CD4-positive, alpha-beta T cell (primary cell): ENCODE results near the gene NLRP4. TPM values are rescaled to one million over a fixed set of nuclear protein-coding genes. Genes with fewer than 3 reads are reported as not detected.

Source experiments
- ATAC-seq: fragments of 200-7000 bp; cut with Tn5 transposase; one replicate; pipeline ENCODE4 v1.10.0; 2022; ENCODE audit warnings: mild to moderate bottlenecking; ENCODE audit not compliant: poor library complexity
- CTCF ChIA-PET: fragments of 350-600 bp; sonication (Branson Sonifier 250); formaldehyde crosslinking; loops from one replicate; lab custom pipeline; 2021; ENCODE audit warnings: antibody characterized with exemption, inconsistent platforms; lab: Charles Lee
- POLR2A ChIA-PET: fragments of 350-600 bp; sonication (Branson Sonifier 250); formaldehyde crosslinking; loops from one replicate; lab custom pipeline; 2021; ENCODE audit warnings: antibody characterized with exemption, inconsistent platforms; lab: Charles Lee
- DNase-seq, 14 experiments: peaks; one replicate each; pipeline ENCODE4 v3.0.0-alpha.2; 2013 to 2020; ENCODE audit warnings: mixed read lengths in 2 of 14
- H3K27ac ChIP-seq, 2 donors: one replicate each; pipeline versions ENCODE4 v1.5.1 to v1.7.0; 2013; ENCODE audit warnings: low read length in 2 of 2, low read depth in 1 of 2, mild to moderate bottlenecking in 1 of 2
- H3K27me3 ChIP-seq, 2 experiments: 1 replicate in 1 of 2; 2 replicates in 1 of 2; pipeline versions ENCODE4 v1.6.1 to v1.7.0; 2013; ENCODE audit warnings: low read length in 2 of 2, control low read depth in 1 of 2, mild to moderate bottlenecking in 1 of 2, moderate library complexity in 1 of 2; ENCODE audit not compliant: insufficient read depth in 2 of 2, control insufficient read depth in 1 of 2
- H3K36me3 ChIP-seq: one replicate; pipeline ENCODE4 v1.6.1; 2013; ENCODE audit warnings: low read length, control low read depth; ENCODE audit not compliant: insufficient read depth
- H3K4me1 ChIP-seq: one replicate; pipeline ENCODE4 v1.6.1; 2013; ENCODE audit warnings: low read length, control low read depth; ENCODE audit not compliant: insufficient read depth
- H3K4me3 ChIP-seq: one replicate; pipeline ENCODE4 v1.5.1; 2013; ENCODE audit warnings: mild to moderate bottlenecking, low read length, moderate library complexity
- H3K9me3 ChIP-seq, 2 experiments: 1 replicate in 1 of 2; 2 replicates in 1 of 2; pipeline versions ENCODE4 v1.6.1 to v1.7.0; 2013; ENCODE audit warnings: low read length in 2 of 2, mild to moderate bottlenecking in 2 of 2, control low read depth in 1 of 2, moderate library complexity in 1 of 2; ENCODE audit not compliant: control insufficient read depth in 1 of 2, insufficient read depth in 1 of 2
- H3K27ac Mint-ChIP-seq: one replicate; pipeline ENCODE4 v1.8.0; 2020; ENCODE audit warnings: mixed read lengths
- H3K27me3 Mint-ChIP-seq: one replicate; pipeline ENCODE4 v1.8.0; 2021; ENCODE audit warnings: mixed read lengths
- H3K36me3 Mint-ChIP-seq: one replicate; pipeline ENCODE4 v1.8.0; 2021; ENCODE audit warnings: low read depth, mixed read lengths
- H3K4me1 Mint-ChIP-seq: one replicate; pipeline ENCODE4 v1.8.0; 2021; ENCODE audit warnings: low read depth, mixed read lengths
- H3K4me3 Mint-ChIP-seq: one replicate; pipeline ENCODE4 v1.8.0; 2020; ENCODE audit warnings: mild to moderate bottlenecking, mixed read lengths
- H3K9me3 Mint-ChIP-seq: one replicate; pipeline ENCODE4 v1.8.0; 2020; ENCODE audit warnings: mixed read lengths
- intact Hi-C, 2 experiments: fragments of 100-400 bp; cut with DNase I in 1 of 2; cut with micrococcal nuclease in 1 of 2; formaldehyde crosslinking; loops; one replicate each; pipeline versions ENCODE4 v1.15.1 to v1.9.0; 2023 to 2025; cut with DNase I, micrococcal nuclease
- total RNA-seq, 174 experiments: library from RNA in 2 of 174; stranded (reverse) in 2 of 174; gene quantifications; one replicate each; pipeline ENCODE4 v1.2.3 and lab custom pipeline; 2021 to 2026
- TF ChIP-seq, protein P1 (sequence below): fragments of 200-600 bp; IDR thresholded peaks from one replicate; pipeline ENCODE4 v1.8.0; 2022; ENCODE audit warnings: antibody characterized with exemption, mild to moderate bottlenecking

Gene NLRP4
- total RNA-seq, 2 experiments from 2014 or later, result not detected

DNA sequence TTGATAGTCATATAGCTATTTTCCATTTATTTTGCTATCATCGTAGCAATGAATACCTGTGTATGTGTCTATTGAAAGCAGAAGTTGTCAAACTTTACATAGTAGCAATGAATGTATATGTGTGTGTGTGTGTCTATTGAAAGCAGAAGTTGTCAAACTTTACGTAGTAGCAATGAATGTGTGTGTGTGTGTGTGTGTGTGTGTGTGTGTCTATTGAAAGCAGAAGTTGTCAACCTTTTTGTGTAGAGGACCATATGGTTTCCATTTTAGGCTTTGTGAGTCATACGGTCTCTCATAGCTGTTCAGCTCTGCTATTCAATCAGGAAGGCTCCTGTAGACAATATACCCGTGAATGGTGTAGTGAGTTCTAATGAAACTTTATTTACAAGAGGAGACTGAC is 20.8 kb downstream of the NLRP4 start:
- H3K27me3 Mint-ChIP-seq, result no peaks in the 10 kb centered on the region
- H3K4me1 ChIP-seq, result no peaks in the 10 kb centered on the region
- no peaks in the 10 kb centered on the region for H3K36me3 Mint-ChIP-seq
- no peak overlapping the region for H3K4me3 Mint-ChIP-seq
- ATAC-seq (no peak), DNase-seq (peak in 1 of 14 experiments; percentile 5)
- no peaks in the 10 kb centered on the region for H3K27me3 ChIP-seq
- H3K4me3 ChIP-seq, result no peak overlapping the region
- intact Hi-C loops, result no loop called here
- ChIA-PET POLR2A (no interaction called here), CTCF (no interaction called here)
- peaks cover 7% of the 10 kb centered on the region for H3K9me3 Mint-ChIP-seq
- H3K4me1 Mint-ChIP-seq, result no peaks in the 10 kb centered on the region
- no peak overlapping the region for H3K27ac Mint-ChIP-seq
- H3K36me3 ChIP-seq, result no peaks in the 10 kb centered on the region
- peaks cover 2 to 16% of the 10 kb centered on the region in 2 experiments for H3K9me3 ChIP-seq
- TF ChIP-seq, protein P1, sequence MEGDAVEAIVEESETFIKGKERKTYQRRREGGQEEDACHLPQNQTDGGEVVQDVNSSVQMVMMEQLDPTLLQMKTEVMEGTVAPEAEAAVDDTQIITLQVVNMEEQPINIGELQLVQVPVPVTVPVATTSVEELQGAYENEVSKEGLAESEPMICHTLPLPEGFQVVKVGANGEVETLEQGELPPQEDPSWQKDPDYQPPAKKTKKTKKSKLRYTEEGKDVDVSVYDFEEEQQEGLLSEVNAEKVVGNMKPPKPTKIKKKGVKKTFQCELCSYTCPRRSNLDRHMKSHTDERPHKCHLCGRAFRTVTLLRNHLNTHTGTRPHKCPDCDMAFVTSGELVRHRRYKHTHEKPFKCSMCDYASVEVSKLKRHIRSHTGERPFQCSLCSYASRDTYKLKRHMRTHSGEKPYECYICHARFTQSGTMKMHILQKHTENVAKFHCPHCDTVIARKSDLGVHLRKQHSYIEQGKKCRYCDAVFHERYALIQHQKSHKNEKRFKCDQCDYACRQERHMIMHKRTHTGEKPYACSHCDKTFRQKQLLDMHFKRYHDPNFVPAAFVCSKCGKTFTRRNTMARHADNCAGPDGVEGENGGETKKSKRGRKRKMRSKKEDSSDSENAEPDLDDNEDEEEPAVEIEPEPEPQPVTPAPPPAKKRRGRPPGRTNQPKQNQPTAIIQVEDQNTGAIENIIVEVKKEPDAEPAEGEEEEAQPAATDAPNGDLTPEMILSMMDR, result no peak
- H3K27ac ChIP-seq, result no peak overlapping the region

DNA sequence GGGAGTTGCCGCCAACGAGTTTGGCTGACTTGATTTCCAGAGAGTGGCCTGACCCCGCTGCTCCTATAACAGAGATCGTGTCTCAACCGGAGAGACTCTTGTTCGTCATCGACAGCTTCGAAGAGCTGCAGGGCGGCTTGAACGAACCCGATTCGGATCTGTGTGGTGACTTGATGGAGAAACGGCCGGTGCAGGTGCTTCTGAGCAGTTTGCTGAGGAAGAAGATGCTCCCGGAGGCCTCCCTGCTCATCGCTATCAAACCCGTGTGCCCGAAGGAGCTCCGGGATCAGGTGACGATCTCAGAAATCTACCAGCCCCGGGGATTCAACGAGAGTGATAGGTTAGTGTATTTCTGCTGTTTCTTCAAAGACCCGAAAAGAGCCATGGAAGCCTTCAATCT is 21.6 kb downstream of the NLRP4 start:
- Mint-ChIP-seq H3K27ac (no peak overlapping the region), H3K27me3 (no peaks in the 10 kb centered on the region), H3K4me1 (no peaks in the 10 kb centered on the region), H3K36me3 (no peaks in the 10 kb centered on the region), H3K4me3 (no peak overlapping the region), H3K9me3 (peaks cover 7% of the 10 kb centered on the region)
- Histone ChIP-seq H3K4me1 (no peaks in the 10 kb centered on the region), H3K27me3 (no peaks in the 10 kb centered on the region), H3K36me3 (no peaks in the 10 kb centered on the region), H3K4me3 (no peak overlapping the region), H3K27ac (no peak overlapping the region), H3K9me3 (peaks cover 0 to 16% of the 10 kb centered on the region in 2 experiments)
- intact Hi-C loops, result no loop called here
- CTCF ChIA-PET, result no interaction called here
- DNase-seq (no peak), ATAC-seq (no peak)
- TF ChIP-seq, protein P1, result no peak
- POLR2A ChIA-PET, result no interaction called here

DNA sequence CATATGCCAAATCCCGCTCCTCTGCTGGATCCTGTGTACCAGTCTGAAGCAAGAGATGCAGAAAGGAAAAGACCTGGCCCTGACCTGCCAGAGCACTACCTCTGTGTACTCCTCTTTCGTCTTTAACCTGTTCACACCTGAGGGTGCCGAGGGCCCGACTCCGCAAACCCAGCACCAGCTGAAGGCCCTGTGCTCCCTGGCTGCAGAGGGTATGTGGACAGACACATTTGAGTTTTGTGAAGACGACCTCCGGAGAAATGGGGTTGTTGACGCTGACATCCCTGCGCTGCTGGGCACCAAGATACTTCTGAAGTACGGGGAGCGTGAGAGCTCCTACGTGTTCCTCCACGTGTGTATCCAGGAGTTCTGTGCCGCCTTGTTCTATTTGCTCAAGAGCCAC is 22.1 kb downstream of the NLRP4 start:
- Mint-ChIP-seq H3K36me3 (no peaks in the 10 kb centered on the region), H3K4me3 (no peak overlapping the region), H3K27ac (no peak overlapping the region), H3K4me1 (no peaks in the 10 kb centered on the region), H3K9me3 (peaks cover 7% of the 10 kb centered on the region), H3K27me3 (no peaks in the 10 kb centered on the region)
- CTCF ChIA-PET, result no interaction called here
- Histone ChIP-seq H3K4me3 (no peak overlapping the region), H3K36me3 (no peaks in the 10 kb centered on the region), H3K27me3 (no peaks in the 10 kb centered on the region), H3K27ac (no peak overlapping the region), H3K4me1 (no peaks in the 10 kb centered on the region), H3K9me3 (peaks cover 0 to 16% of the 10 kb centered on the region in 2 experiments)
- no peak for ATAC-seq
- TF ChIP-seq, protein P1, result no peak
- POLR2A ChIA-PET, result no interaction called here
- DNase-seq, result no peak
- intact Hi-C loops, result no loop called here
